Adrenal gland (tissue), 12 donors: ENCODE data around the gene JPH3. TPM values are rescaled to one million over a fixed set of nuclear protein-coding genes. Genes with fewer than 3 reads are reported as not detected.

Experiments used
- DNase-seq, 7 donors: peaks; one replicate each; pipeline ENCODE4 v3.0.0-alpha.2; 2019 to 2020
- H3K27ac ChIP-seq, 5 donors: fragments of 200-600 bp; sonication (generic) in 4 of 5; 1 replicate in 3 of 5; 2 replicates in 2 of 5; pipeline versions ENCODE4 v1.5.1 to v1.8.0; 2016 to 2020; ENCODE audit warnings: mild to moderate bottlenecking in 1 of 5
- H3K27me3 ChIP-seq: fragments of 200-600 bp; 2 replicates; pipeline ENCODE4 v1.8.0; 2021
- H3K36me3 ChIP-seq, 2 donors: fragments of 200-600 bp; replicated peaks in 1 of 2; 1 replicate in 1 of 2; 2 replicates in 1 of 2; pipeline versions ENCODE4 v1.5.1 to v1.8.0; 2018 to 2022
- H3K4me1 ChIP-seq, 2 donors: fragments of 200-600 bp; replicated peaks in 1 of 2; 1 replicate in 1 of 2; 2 replicates in 1 of 2; pipeline versions ENCODE4 v1.5.1 to v1.8.0; 2018 to 2021
- H3K4me3 ChIP-seq, 4 donors: fragments of 200-600 bp; sonication (generic) in 3 of 4; one replicate each; pipeline ENCODE4 v1.5.1; 2016 to 2018
- H3K9me3 ChIP-seq, 3 donors: fragments of 200-600 bp; sonication (generic) in 1 of 3; replicated peaks in 1 of 3; 1 replicate in 2 of 3; 2 replicates in 1 of 3; pipeline versions ENCODE4 v1.5.1 to v1.8.0; 2016 to 2021
- CTCF ChIP-seq, 6 experiments: fragments of 450-650 bp in 4 of 6; fragments of 200-600 bp in 2 of 6; sonication (generic) in 1 of 6; IDR thresholded peaks; 1 replicate in 5 of 6; 2 replicates in 1 of 6; pipeline versions ENCODE4 v1.5.1 to v1.8.0; 2016 to 2021; ENCODE audit warnings: antibody characterized with exemption in 6 of 6, mild to moderate bottlenecking in 2 of 6, moderate library complexity in 1 of 6
- POLR2A ChIP-seq, 2 donors: fragments of 450-650 bp; IDR thresholded peaks; one replicate each; pipeline ENCODE4 v1.6.1; 2017; ENCODE audit warnings: antibody characterized with exemption in 2 of 2, mild to moderate bottlenecking in 2 of 2, moderate library complexity in 1 of 2
- WGBS, 4 donors: extraction: QIAGEN DNeasy Blood & Tissue Kit in 2 of 4; methylation state at CpG; one replicate each; pipeline versions ENCODE4 v1.1.5 to v1.1.7; 2013 to 2017; 5-methylcytosine and 5-hydroxymethylcytosine counted together
- intact Hi-C, 2 donors: fragments of 100-400 bp; cut with DNase I; formaldehyde crosslinking; loops; one replicate each; pipeline versions ENCODE4 v1.14.1 to v1.15.0; 2022 to 2023
- polyA plus RNA-seq, 3 donors: library from polyadenylated mRNA; stranded (reverse); fragments of 200-250 nt in 2 of 3; fragments of 350-450 nt in 1 of 3; fragmentation: Illumina TruSeq in 1 of 3; extraction: RNeasy Lipid Tissue Mini Kit (QIAGEN cat#74804) in 1 of 3; gene quantifications; one replicate each; pipeline ENCODE4 v1.2.3, GENCODE V29; 2013 to 2014
- total RNA-seq, 9 donors: library from RNA; depleted of rRNA in 4 of 9; stranded (reverse); fragments of >200 nt in 4 of 9; fragments of 120-200 nt in 1 of 9; fragmentation: NEBNext Ultra II Directional in 1 of 9; extraction: Animal tissue kit (Norgen Biotek cat#: 25700) in 1 of 9; gene quantifications; one replicate each; pipeline versions ENCODE4 v1.1.0 to v1.2.4, GENCODE V29; 2013 to 2023
- donor health status: healthy with polysubstance abuse.
- donor health status: Bipolar disorder and iron deficiency.
- donor health status: DM: yes; HTN: yes; CAD: no.
- donor health status: DM: no; HTN: no; CAD: no.
- donor health status: DM: no; HTN: no; CAD: no.
- donor health status: DM: yes; HTN: yes; CAD: no.

JPH3 gene
- total and polyA plus RNA-seq, 12 donors: 0.10 to 3.7 (median 0.71) TPM; not detected in 1

GRCh38 chr16:87733190-87733589 is 130.9 kb downstream of the JPH3 start:
- H3K9me3 ChIP-seq: no peaks in the 10 kb centered on the region
- H3K27me3 ChIP-seq: no peaks in the 10 kb centered on the region
- H3K27ac ChIP-seq: no peak overlapping the region
- no peak for TF ChIP-seq CTCF (IDR thresholded peaks at IDR 0.05)
- no peak for TF ChIP-seq POLR2A (IDR thresholded peaks at IDR 0.05)
- DNase-seq: no peak
- intact Hi-C loops: no loop called here
- no peak overlapping the region for H3K4me3 ChIP-seq
- WGBS, 4 donors: 84 to 93% (median 88%) methylated on average over 10 to 11 of the region's 11 CpGs
- peaks cover 0 to 27% of the 10 kb centered on the region in 2 donors for H3K36me3 ChIP-seq
- no peaks in the 10 kb centered on the region for H3K4me1 ChIP-seq

- no peaks in the 10 kb centered on the region for H3K27me3 ChIP-seq
- H3K4me1 ChIP-seq: no peaks in the 10 kb centered on the region
- intact Hi-C loops: no loop called here
- H3K9me3 ChIP-seq: no peaks in the 10 kb centered on the region
- no peak overlapping the region for H3K27ac ChIP-seq
- 73 to 81% (median 76%) methylated on average over 7 to 14 of the region's 14 CpGs for WGBS, 4 donors
- no peak for DNase-seq
- H3K4me3 ChIP-seq: no peak overlapping the region
- no peak for TF ChIP-seq POLR2A (IDR thresholded peaks at IDR 0.05)
- TF ChIP-seq CTCF (IDR thresholded peaks at IDR 0.05): no peak
- H3K36me3 ChIP-seq: peaks cover 0 to 19% of the 10 kb centered on the region in 2 donors
Observed at GRCh38 chr16:87734644-87735043, 132.3 kb downstream of the JPH3 start.

GRCh38 chr16:87735270-87736007 is 133.1 kb downstream of the JPH3 start:
- no peak for TF ChIP-seq POLR2A (IDR thresholded peaks at IDR 0.05)
- no peak for TF ChIP-seq CTCF (IDR thresholded peaks at IDR 0.05)
- intact Hi-C loops: no loop called here
- 90 to 91% (median 90%) methylated on average over 21 to 23 of the region's 23 CpGs for WGBS, 4 donors
- peaks cover 0 to 14% of the 10 kb centered on the region in 2 donors for H3K36me3 ChIP-seq
- H3K27ac ChIP-seq: no peak overlapping the region
- H3K27me3 ChIP-seq: no peaks in the 10 kb centered on the region
- no peak for DNase-seq
- H3K4me3 ChIP-seq: no peak overlapping the region
- H3K9me3 ChIP-seq: no peaks in the 10 kb centered on the region
- no peaks in the 10 kb centered on the region for H3K4me1 ChIP-seq

- Histone ChIP-seq H3K27me3 (no peaks in the 10 kb centered on the region), H3K36me3 (peaks cover 0 to 19% of the 10 kb centered on the region in 2 donors)
- intact Hi-C loops: no loop called here
Observed at GRCh38 chr16:87736008-87736382, 133.7 kb downstream of the JPH3 start.

More at GRCh38 chr16:87736008-87736382, 133.7 kb downstream of the JPH3 start:
- 87 to 95% (median 93%) methylated on average over 7 to 12 of the region's 12 CpGs for WGBS, 4 donors
- H3K4me3 ChIP-seq: no peak overlapping the region
- DNase-seq: no peak
- TF ChIP-seq POLR2A (IDR thresholded peaks at IDR 0.05) (no peak), CTCF (IDR thresholded peaks at IDR 0.05) (no peak)
- no peaks in the 10 kb centered on the region for H3K4me1 ChIP-seq
- H3K9me3 ChIP-seq: no peaks in the 10 kb centered on the region
- H3K27ac ChIP-seq: no peak overlapping the region
